Omental fat pad (tissue), 4 donors: Measurements from ENCODE around the gene ZNF536. TPM values are rescaled to one million over a fixed set of nuclear protein-coding genes. Genes with fewer than 3 reads are reported as not detected.

Experiments used
- ATAC-seq: fragments of 150-250 bp; one replicate; pipeline ENCODE4 v1.9.1; 2016; ENCODE audit warnings: mild to moderate bottlenecking, moderate library complexity; ENCODE audit not compliant: low FRiP score
- DNase-seq: peaks from one replicate; pipeline ENCODE4 v3.0.0-alpha.2; 2019; ENCODE audit warnings: low spot score
- CTCF ChIP-seq, 3 donors: fragments of 450-650 bp; IDR thresholded peaks; one replicate each; pipeline ENCODE4 v1.5.1; 2016 to 2017; ENCODE audit warnings: antibody characterized with exemption in 3 of 3, mild to moderate bottlenecking in 3 of 3, moderate library complexity in 2 of 3
- total RNA-seq, 4 donors: library from RNA; depleted of rRNA; stranded (reverse); fragments of >200 nt; gene quantifications; one replicate each; pipeline ENCODE4 v1.1.0, GENCODE V29; 2016

Gene ZNF536
- total RNA-seq, 4 donors from 2014 or later: 0.09 to 1.1 TPM; not detected in 2

GRCh38 chr19:30543243-30543945, 171.2 kb downstream of the ZNF536 start:
- ATAC-seq (no peak), DNase-seq (no peak)
- no peak for TF ChIP-seq CTCF (IDR thresholded peaks at IDR 0.05)

- TF ChIP-seq CTCF (IDR thresholded peaks at IDR 0.05): no peak
Measured at GRCh38 chr19:30545752-30546151, 173.6 kb downstream of the ZNF536 start.

GRCh38 chr19:30546332-30546731, 174.1 kb downstream of the ZNF536 start:
- DNase-seq (no peak), ATAC-seq (no peak)
- TF ChIP-seq CTCF (IDR thresholded peaks at IDR 0.05): no peak

More at GRCh38 chr19:30545752-30546151, 173.6 kb downstream of the ZNF536 start:
- no peak for ATAC-seq
- no peak for DNase-seq

GRCh38 chr19:30547246-30547645, 175.1 kb downstream of the ZNF536 start:
- no peak for TF ChIP-seq CTCF (IDR thresholded peaks at IDR 0.05)
- ATAC-seq (no peak), DNase-seq (no peak)

- TF ChIP-seq CTCF (IDR thresholded peaks at IDR 0.05): no peak
- no peak for DNase-seq
- no peak for ATAC-seq
Measured at GRCh38 chr19:30549151-30549550, 177.0 kb downstream of the ZNF536 start.

- ATAC-seq (no peak), DNase-seq (no peak)
- TF ChIP-seq CTCF (IDR thresholded peaks at IDR 0.05): no peak
Measured at GRCh38 chr19:30551271-30551670, 179.1 kb downstream of the ZNF536 start.

GRCh38 chr19:30552593-30552992, 180.4 kb downstream of the ZNF536 start:
- TF ChIP-seq CTCF (IDR thresholded peaks at IDR 0.05): no peak
- DNase-seq (no peak), ATAC-seq (no peak)
